OCI-LY1 (cell line): ENCODE results near the gene ASB6.
"Not testable (repeated sequence)": the region's sequence is repeated elsewhere in the genome, so short reads cannot be mapped to it uniquely, and the experiment has no call there.

ENCODE experiments used
- H2AFZ ChIP-seq: fragments of 200-600 bp; sonication (generic), shearing (Covaris generic); 2 replicates; pipeline ENCODE4 v1.6.0; 2014; ENCODE audit warnings: antibody characterized with exemption, mild to moderate bottlenecking, low read length
- H3F3A ChIP-seq: fragments of 200-600 bp; sonication (generic), shearing (Covaris generic); 2 replicates; pipeline ENCODE4 v1.6.0; 2014; ENCODE audit warnings: mild to moderate bottlenecking, antibody characterized with exemption, low read length, moderate library complexity; ENCODE audit not compliant: insufficient read depth
- H3K27ac ChIP-seq: fragments of 200-600 bp; sonication (generic); 2 replicates; pipeline ENCODE4 v1.5.1; 2014; ENCODE audit warnings: low read length, mixed run types, mild to moderate bottlenecking, low read depth; ENCODE audit not compliant: poor library complexity, severe bottlenecking
- H3K27me3 ChIP-seq: fragments of 200-600 bp; sonication (generic); 2 replicates; pipeline ENCODE4 v1.6.0; 2014; ENCODE audit warnings: antibody characterized with exemption, mild to moderate bottlenecking, low read length, moderate library complexity; ENCODE audit not compliant: insufficient read depth
- H3K36me3 ChIP-seq: fragments of 200-600 bp; sonication (generic); 2 replicates; pipeline ENCODE4 v1.6.1; 2014; ENCODE audit warnings: mild to moderate bottlenecking, antibody characterized with exemption, low read length, moderate library complexity, mixed read lengths; ENCODE audit not compliant: insufficient read depth
- H3K4me1 ChIP-seq: fragments of 200-600 bp; sonication (generic); 2 replicates; pipeline ENCODE4 v1.5.1; 2014; ENCODE audit warnings: mild to moderate bottlenecking, low read length, moderate library complexity; ENCODE audit not compliant: insufficient read depth, severe bottlenecking
- H3K4me2 ChIP-seq: fragments of 200-600 bp; sonication (generic), shearing (Covaris generic); 2 replicates; pipeline ENCODE4 v1.6.1; 2014; ENCODE audit warnings: low read length
- H3K4me3 ChIP-seq: fragments of 200-600 bp; sonication (generic); 2 replicates; pipeline ENCODE4 v1.5.1; 2014; ENCODE audit warnings: low read length, low read depth, mild to moderate bottlenecking, mixed read lengths; ENCODE audit not compliant: poor library complexity, severe bottlenecking
- H3K79me2 ChIP-seq: fragments of 200-600 bp; shearing (Covaris generic); 2 replicates; pipeline ENCODE4 v1.6.1; 2016; ENCODE audit warnings: mixed run types, low read length, mixed read lengths; ENCODE audit not compliant: insufficient read depth
- H3K9ac ChIP-seq: fragments of 200-600 bp; sonication (generic), shearing (Covaris generic); 2 replicates; pipeline ENCODE4 v1.6.1; 2014; ENCODE audit warnings: mild to moderate bottlenecking, low read length, mixed read lengths
- H3K9me2 ChIP-seq: fragments of 200-600 bp; sonication (generic), shearing (Covaris generic); 2 replicates; pipeline ENCODE4 v1.6.1; 2014; ENCODE audit warnings: low read depth, mild to moderate bottlenecking, low read length, mixed read lengths
- H3K9me3 ChIP-seq: fragments of 200-600 bp; shearing (Covaris generic); 2 replicates; pipeline ENCODE4 v1.6.1; 2014; ENCODE audit warnings: low read length, mixed read lengths
- H4K20me1 ChIP-seq: fragments of 200-600 bp; sonication (generic), shearing (Covaris generic); 2 replicates; pipeline ENCODE4 v1.6.0; 2016; ENCODE audit warnings: mild to moderate bottlenecking, low read length; ENCODE audit not compliant: insufficient read depth
- EZH2 ChIP-seq: fragments of 200-600 bp; sonication (generic), shearing (Covaris generic); IDR thresholded peaks from 2 replicates; pipeline ENCODE4 v1.8.0; 2017; ENCODE audit warnings: borderline replicate concordance, mixed run types, mild to moderate bottlenecking, antibody characterized with exemption, low read length, moderate library complexity, mixed read lengths
- TF ChIP-seq, protein P1 (sequence below): fragments of 200-600 bp; sonication (generic), shearing (Covaris generic); IDR thresholded peaks from 2 replicates; pipeline ENCODE4 v1.5.1; 2017; ENCODE audit warnings: mild to moderate bottlenecking, antibody characterized with exemption, low read length, moderate library complexity, mixed read lengths

The ASB6 gene

DNA sequence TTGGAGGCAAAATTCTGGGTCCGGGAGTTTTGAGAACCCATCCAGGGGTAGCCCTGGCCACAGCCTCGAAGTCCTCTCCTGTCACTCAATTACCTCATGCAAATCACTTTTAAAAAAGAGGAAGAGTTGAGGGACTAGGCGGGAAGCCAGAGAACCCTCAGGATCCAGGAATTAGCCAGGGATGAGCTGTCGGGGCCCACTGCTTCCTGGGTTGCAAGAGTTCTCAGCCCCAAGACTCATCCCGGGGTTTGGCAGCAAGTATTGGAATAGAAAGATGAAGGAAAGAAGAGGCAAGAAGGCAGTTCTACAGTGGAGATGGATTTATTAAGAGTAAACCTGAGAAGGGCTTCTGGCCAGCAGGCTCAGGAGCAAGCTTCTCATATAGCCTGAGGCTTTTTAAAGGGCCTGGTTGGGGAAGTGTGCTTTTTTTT lies 46.6 kb downstream of the ASB6 start:
- Histone ChIP-seq H3K4me2 (no peak overlapping the region), H3K27ac (no peak overlapping the region), H2AFZ (no peak overlapping the region)

GRCh38 chr9:129594632-129595031 lies 47.3 kb downstream of the ASB6 start:
- Histone ChIP-seq H3K4me2 (no peak overlapping the region), H3K9me2 (no peaks in the 10 kb centered on the region), H3K27ac (no peak overlapping the region), H2AFZ (no peak overlapping the region), H3F3A (no peaks in the 10 kb centered on the region), H3K9ac (no peak overlapping the region), H3K9me3 (no peaks in the 10 kb centered on the region), H3K27me3 (0 out of 2 replicates have a peak, but pooled peaks cover 7% of the 10 kb centered on the region), H3K79me2 (no peaks in the 10 kb centered on the region), H4K20me1 (no peaks in the 10 kb centered on the region), H3K4me3 (no peak overlapping the region), H3K4me1 (no peaks in the 10 kb centered on the region), H3K36me3 (no peaks in the 10 kb centered on the region)
- TF ChIP-seq EZH2: no peak
- TF ChIP-seq, protein P1, sequence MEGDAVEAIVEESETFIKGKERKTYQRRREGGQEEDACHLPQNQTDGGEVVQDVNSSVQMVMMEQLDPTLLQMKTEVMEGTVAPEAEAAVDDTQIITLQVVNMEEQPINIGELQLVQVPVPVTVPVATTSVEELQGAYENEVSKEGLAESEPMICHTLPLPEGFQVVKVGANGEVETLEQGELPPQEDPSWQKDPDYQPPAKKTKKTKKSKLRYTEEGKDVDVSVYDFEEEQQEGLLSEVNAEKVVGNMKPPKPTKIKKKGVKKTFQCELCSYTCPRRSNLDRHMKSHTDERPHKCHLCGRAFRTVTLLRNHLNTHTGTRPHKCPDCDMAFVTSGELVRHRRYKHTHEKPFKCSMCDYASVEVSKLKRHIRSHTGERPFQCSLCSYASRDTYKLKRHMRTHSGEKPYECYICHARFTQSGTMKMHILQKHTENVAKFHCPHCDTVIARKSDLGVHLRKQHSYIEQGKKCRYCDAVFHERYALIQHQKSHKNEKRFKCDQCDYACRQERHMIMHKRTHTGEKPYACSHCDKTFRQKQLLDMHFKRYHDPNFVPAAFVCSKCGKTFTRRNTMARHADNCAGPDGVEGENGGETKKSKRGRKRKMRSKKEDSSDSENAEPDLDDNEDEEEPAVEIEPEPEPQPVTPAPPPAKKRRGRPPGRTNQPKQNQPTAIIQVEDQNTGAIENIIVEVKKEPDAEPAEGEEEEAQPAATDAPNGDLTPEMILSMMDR: no peak

More for the DNA sequence above, 46.6 kb downstream of the ASB6 start:
- 0 out of 2 replicates have a peak, but pooled peaks cover 8% of the 10 kb centered on the region for H3K27me3 ChIP-seq
- H3K9ac ChIP-seq: no peak overlapping the region
- H3K4me3 ChIP-seq: no peak overlapping the region
- no peaks in the 10 kb centered on the region for H4K20me1 ChIP-seq
- H3K36me3 ChIP-seq: no peaks in the 10 kb centered on the region
- H3K4me1 ChIP-seq: no peaks in the 10 kb centered on the region
- no peaks in the 10 kb centered on the region for H3F3A ChIP-seq
- H3K9me2 ChIP-seq: no peaks in the 10 kb centered on the region
- no peaks in the 10 kb centered on the region for H3K9me3 ChIP-seq
- TF ChIP-seq, protein P1: no peak
- TF ChIP-seq EZH2: no peak
- no peaks in the 10 kb centered on the region for H3K79me2 ChIP-seq

GRCh38 chr9:129592790-129593189 lies 49.2 kb downstream of the ASB6 start:
- not testable (repeated sequence) for H3K36me3 ChIP-seq, H3K4me2 ChIP-seq, H3F3A ChIP-seq, H3K27ac ChIP-seq, H3K9me3 ChIP-seq, H3K79me2 ChIP-seq, H3K27me3 ChIP-seq, H3K9me2 ChIP-seq, H3K4me1 ChIP-seq, H2AFZ ChIP-seq, H3K4me3 ChIP-seq, H3K9ac ChIP-seq, H4K20me1 ChIP-seq

DNA sequence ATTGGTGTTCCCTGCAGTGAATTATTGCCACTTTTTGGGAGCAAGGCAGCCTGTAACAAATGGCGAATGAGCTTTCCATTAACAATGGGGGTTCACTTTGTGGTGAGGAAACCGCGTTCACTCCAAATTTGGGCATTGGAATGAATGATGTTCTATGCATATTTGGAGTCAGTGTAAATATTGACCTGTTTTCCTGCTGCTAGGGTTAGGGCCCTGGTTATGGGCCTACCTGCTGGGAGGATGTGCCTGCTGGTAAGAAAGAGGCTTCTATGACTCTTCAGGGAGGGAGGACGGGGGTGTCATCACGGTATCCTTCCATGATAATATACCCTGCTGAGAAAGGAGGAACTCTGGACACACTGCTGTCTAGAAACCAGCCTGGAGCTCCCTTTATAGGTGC lies 50.0 kb downstream of the ASB6 start:
- TF ChIP-seq, protein P1: no peak
- no peak for TF ChIP-seq EZH2

More for the DNA sequence above, 50.0 kb downstream of the ASB6 start:
- no peak overlapping the region for H3K27ac ChIP-seq
- H3K9me2 ChIP-seq: no peaks in the 10 kb centered on the region
- H4K20me1 ChIP-seq: no peaks in the 10 kb centered on the region
- H3K9me3 ChIP-seq: no peaks in the 10 kb centered on the region
- no peak overlapping the region for H3K4me3 ChIP-seq
- no peaks in the 10 kb centered on the region for H3K4me1 ChIP-seq
- H3K4me2 ChIP-seq: no peak overlapping the region
- H3K79me2 ChIP-seq: no peaks in the 10 kb centered on the region
- H3K9ac ChIP-seq: no peak overlapping the region
- H2AFZ ChIP-seq: no peak overlapping the region
- H3K27me3 ChIP-seq: 0 out of 2 replicates have a peak, but pooled peaks cover 10% of the 10 kb centered on the region
- H3F3A ChIP-seq: no peaks in the 10 kb centered on the region
- H3K36me3 ChIP-seq: no peaks in the 10 kb centered on the region
